ENCODE measurements around the gene HSBP1. TPM values are rescaled to one million over a fixed set of nuclear protein-coding genes. Genes with fewer than 3 reads are reported as not detected.

Gene HSBP1
- total RNA-seq, 1 donor from 2014 or later = 197 TPM

GRCh38 chr16:83803811-83804210 is 4.0 kb upstream of the HSBP1 start:
- H3K9me3 Mint-ChIP-seq (ENCODE audit: low read depth) = peaks cover 5% of the 10 kb centered on the region
- peaks cover 14% of the 10 kb centered on the region for H3K4me1 Mint-ChIP-seq (ENCODE audit: low read depth)
- no peak for TF ChIP-seq CTCF (IDR thresholded peaks at IDR 0.05; ENCODE audit: unreplicated experiment)
- peaks cover 8% of the 10 kb centered on the region for H3K27me3 Mint-ChIP-seq
- H3K36me3 Mint-ChIP-seq (ENCODE audit: insufficient read depth) = no peaks in the 10 kb centered on the region
- peak overlapping the region; percentile 85 for H3K27ac Mint-ChIP-seq
- no peak overlapping the region for H3K4me3 Mint-ChIP-seq (ENCODE audit: low read depth)
- no peak for DNase-seq (ENCODE audit: low spot score, unreplicated experiment)

- no peak for TF ChIP-seq CTCF (IDR thresholded peaks at IDR 0.05; ENCODE audit: unreplicated experiment)
- H3K4me3 Mint-ChIP-seq (ENCODE audit: low read depth) = no peak overlapping the region
- H3K9me3 Mint-ChIP-seq (ENCODE audit: low read depth) = peaks cover 5% of the 10 kb centered on the region
- peaks cover 2% of the 10 kb centered on the region for H3K36me3 Mint-ChIP-seq (ENCODE audit: insufficient read depth)
- no peak overlapping the region for H3K27ac Mint-ChIP-seq
- H3K4me1 Mint-ChIP-seq (ENCODE audit: low read depth) = peaks cover 18% of the 10 kb centered on the region
- DNase-seq (ENCODE audit: low spot score, unreplicated experiment) = no peak
- H3K27me3 Mint-ChIP-seq = peaks cover 8% of the 10 kb centered on the region
Measured at GRCh38 chr16:83804366-83804765, 3.4 kb upstream of the HSBP1 start.

- Mint-ChIP-seq H3K4me3 (ENCODE audit: low read depth) (no peak overlapping the region), H3K27me3 (peaks cover 8% of the 10 kb centered on the region), H3K36me3 (ENCODE audit: insufficient read depth) (peaks cover 6% of the 10 kb centered on the region)
Measured at GRCh38 chr16:83806036-83806435, 1.7 kb upstream of the HSBP1 start.

GRCh38 chr16:83806731-83807130 is 1.0 kb upstream of the HSBP1 start:
- no peak for DNase-seq (ENCODE audit: low spot score, unreplicated experiment)
- H3K4me3 Mint-ChIP-seq (ENCODE audit: low read depth) = peak overlapping the region; percentile 95
- peaks cover 21% of the 10 kb centered on the region for H3K4me1 Mint-ChIP-seq (ENCODE audit: low read depth)
- peaks cover 5% of the 10 kb centered on the region for H3K9me3 Mint-ChIP-seq (ENCODE audit: low read depth)
- H3K27ac Mint-ChIP-seq = no peak overlapping the region
- TF ChIP-seq CTCF (IDR thresholded peaks at IDR 0.05; ENCODE audit: unreplicated experiment) = no peak
- peaks cover 9% of the 10 kb centered on the region for H3K36me3 Mint-ChIP-seq (ENCODE audit: insufficient read depth)
- peaks cover 8% of the 10 kb centered on the region for H3K27me3 Mint-ChIP-seq

More at GRCh38 chr16:83806036-83806435, 1.7 kb upstream of the HSBP1 start:
- H3K4me1 Mint-ChIP-seq (ENCODE audit: low read depth) = peaks cover 20% of the 10 kb centered on the region
- no peak for DNase-seq (ENCODE audit: low spot score, unreplicated experiment)
- no peak for TF ChIP-seq CTCF (IDR thresholded peaks at IDR 0.05; ENCODE audit: unreplicated experiment)
- H3K9me3 Mint-ChIP-seq (ENCODE audit: low read depth) = peaks cover 5% of the 10 kb centered on the region
- H3K27ac Mint-ChIP-seq = no peak overlapping the region

GRCh38 chr16:83807327-83807709 is 460 bp upstream of the HSBP1 start:
- H3K27ac Mint-ChIP-seq = no peak overlapping the region
- TF ChIP-seq CTCF (IDR thresholded peaks at IDR 0.05; ENCODE audit: unreplicated experiment) = no peak
- H3K4me1 Mint-ChIP-seq (ENCODE audit: low read depth) = peaks cover 21% of the 10 kb centered on the region
- peaks cover 5% of the 10 kb centered on the region for H3K9me3 Mint-ChIP-seq (ENCODE audit: low read depth)
- peak overlapping the region; percentile 95 for H3K4me3 Mint-ChIP-seq (ENCODE audit: low read depth)
- peaks cover 8% of the 10 kb centered on the region for H3K27me3 Mint-ChIP-seq
- DNase-seq (ENCODE audit: low spot score, unreplicated experiment) = no peak
- H3K36me3 Mint-ChIP-seq (ENCODE audit: insufficient read depth) = peaks cover 9% of the 10 kb centered on the region
